K562 (cell line): ENCODE data around the gene PRR5. TPM values are rescaled to one million over a fixed set of nuclear protein-coding genes. Genes with fewer than 3 reads are reported as not detected.
A peak's percentile ranks its signal among the peaks of the same experiment; 100 is the strongest.

Source experiments
- ATAC-seq: fragments of 200-7000 bp; cut with Tn5 transposase; 3 replicates; pipeline ENCODE4 v1.9.1; 2020; ENCODE audit warnings: moderate library complexity
- BruUV-seq: library from RNA; stranded (reverse); fragments of 400-500 nt; replicated peaks from 2 replicates; lab custom pipeline; 2021; lab: Mats Ljungman, UMichigan
- CTCF ChIA-PET: fragments of 300-600 bp; formaldehyde crosslinking; extraction: SDS; loops from one replicate; lab custom pipeline; 2021; ENCODE audit warnings: low intra/inter-chr PET ratio; lab: Yijun Ruan, JAX
- POLR2A ChIA-PET: fragments of 300-600, 350-650 bp; sonication (Branson Sonifier 250); formaldehyde crosslinking; extraction: SDS; loops from one replicate; lab custom pipeline; 2021; ENCODE audit warnings: antibody characterized with exemption, inconsistent platforms; lab: Yijun Ruan, JAX
- DNase-seq, 4 experiments: peaks; one replicate each; pipeline versions ENCODE4 v3.0.0 to v3.0.0-alpha.2; 2011 to 2018; ENCODE audit warnings: low spot score in 3 of 4, mixed read lengths in 3 of 4; ENCODE audit errors: extremely low read depth in 1 of 4
- FAIRE-seq: peaks from 2 replicates; lab custom pipeline; 2011; peaks lifted over from hg19 to GRCh38; lab: Jason Lieb, UNC
- H2AFZ ChIP-seq: 2 replicates; pipeline ENCODE4 v1.6.0; 2011; ENCODE audit warnings: low read depth, low read length, control low read depth, inconsistent platforms
- H3K27ac ChIP-seq: fragments of 200-600 bp; 3 replicates; pipeline ENCODE4 v1.8.0; 2011; ENCODE audit warnings: low read depth, mild to moderate bottlenecking, control low read depth, inconsistent platforms, low read length, moderate library complexity, mixed read lengths; ENCODE audit errors: extremely low read depth
- H3K27me3 ChIP-seq, 2 experiments: fragments of 300-600 bp in 1 of 2; 2 replicates in 1 of 2; 3 replicates in 1 of 2; pipeline versions ENCODE4 v1.6.0 to v1.8.0; 2011; ENCODE audit warnings: inconsistent platforms in 2 of 2, low read length in 2 of 2, mild to moderate bottlenecking in 1 of 2, mixed read lengths in 1 of 2, moderate library complexity in 1 of 2; ENCODE audit not compliant: control insufficient read depth in 2 of 2, insufficient read depth in 2 of 2
- H3K36me3 ChIP-seq: fragments of 300-600 bp; 3 replicates; pipeline ENCODE4 v1.8.0; 2011; ENCODE audit warnings: mild to moderate bottlenecking, low read length, inconsistent platforms; ENCODE audit not compliant: control insufficient read depth, insufficient read depth
- H3K4me1 ChIP-seq, 2 experiments: fragments of 200-600 bp in 1 of 2; replicated peaks in 1 of 2; 2 replicates in 1 of 2; 3 replicates in 1 of 2; pipeline versions ENCODE4 v1.5.1 to v1.8.0; 2011; ENCODE audit warnings: inconsistent platforms in 2 of 2, low read length in 2 of 2, mild to moderate bottlenecking in 1 of 2, mixed read lengths in 1 of 2, moderate library complexity in 1 of 2; ENCODE audit not compliant: control insufficient read depth in 2 of 2, insufficient read depth in 2 of 2
- H3K4me2 ChIP-seq: 2 replicates; pipeline ENCODE4 v1.6.1; 2011; ENCODE audit warnings: low read length, control low read depth, inconsistent platforms, mixed read lengths; ENCODE audit not compliant: insufficient read depth
- H3K4me3 ChIP-seq: fragments of 200-600 bp; sonication (generic), shearing (Covaris generic); 2 replicates; pipeline ENCODE4 v1.5.1; 2016; ENCODE audit warnings: control low read depth, inconsistent platforms
- H3K79me2 ChIP-seq: fragments of 200-600 bp; 3 replicates; pipeline ENCODE4 v1.8.0; 2011; ENCODE audit warnings: low read length, inconsistent platforms; ENCODE audit not compliant: control insufficient read depth, insufficient read depth
- H3K9ac ChIP-seq, 2 experiments: 2 replicates each; pipeline versions ENCODE4 v1.6.0 to v1.6.1; 2011; ENCODE audit warnings: low read depth in 2 of 2, low read length in 2 of 2, control low read depth in 1 of 2, inconsistent platforms in 1 of 2, mild to moderate bottlenecking in 1 of 2, mixed read lengths in 1 of 2; ENCODE audit not compliant: insufficient read depth in 1 of 2
- H3K9me1 ChIP-seq: one replicate; pipeline ENCODE4 v1.6.0; 2011; ENCODE audit warnings: inconsistent platforms, mild to moderate bottlenecking, low read length, moderate library complexity; ENCODE audit not compliant: control insufficient read depth, insufficient read depth
- H3K9me3 ChIP-seq: replicated peaks from 2 replicates; pipeline ENCODE4 v1.5.1; 2011; ENCODE audit warnings: low read depth, low read length, inconsistent platforms; ENCODE audit not compliant: control insufficient read depth, insufficient read depth
- H4K20me1 ChIP-seq: replicated peaks from 2 replicates; pipeline ENCODE4 v1.6.1; 2011; ENCODE audit warnings: low read length, inconsistent platforms, mixed read lengths; ENCODE audit not compliant: control insufficient read depth, insufficient read depth
- C11orf30 ChIP-seq: fragments of 450-650 bp; IDR thresholded peaks from 2 replicates; pipeline ENCODE4 v1.6.1; 2016; ENCODE audit warnings: low read depth, mild to moderate bottlenecking
- CSDE1 ChIP-seq, 2 experiments: fragments of 450-650 bp; IDR thresholded peaks; 2 replicates each; pipeline ENCODE4 v1.6.1; 2016; ENCODE audit warnings: mild to moderate bottlenecking in 1 of 2
- PRDM10 ChIP-seq: fragments of 450-650 bp; IDR thresholded peaks from 2 replicates; pipeline ENCODE4 v1.6.1; 2018; ENCODE audit not compliant: partially characterized antibody
- PRPF4 ChIP-seq: fragments of 200-400 bp; formaldehyde crosslinking; IDR thresholded peaks from one replicate; pipeline ENCODE4 v1.6.1; 2017; ENCODE audit warnings: low read length, low read depth, mild to moderate bottlenecking; ENCODE audit not compliant: insufficient read depth, poor library complexity, severe bottlenecking
- RBM25 ChIP-seq: fragments of 200-400 bp; formaldehyde crosslinking; IDR thresholded peaks from 2 replicates; pipeline ENCODE4 v1.6.1; 2018; ENCODE audit warnings: low read length, low read depth, moderate library complexity; ENCODE audit not compliant: severe bottlenecking
- SRSF7 ChIP-seq: fragments of 200-400 bp; formaldehyde crosslinking; optimal IDR thresholded peaks from 2 replicates; pipeline ENCODE3; 2017; ENCODE audit warnings: mild to moderate bottlenecking, low read depth, low read length
- ZFP36 ChIP-seq: fragments of 150-350 bp; IDR thresholded peaks from 2 replicates; pipeline ENCODE4 v1.6.1; 2018; ENCODE audit warnings: low read length, low read depth; ENCODE audit not compliant: partially characterized antibody
- ZNF143 ChIP-seq: sonication (generic); formaldehyde crosslinking; IDR thresholded peaks from 2 replicates; pipeline ENCODE4 v1.9.0; 2022; ENCODE audit warnings: mild to moderate bottlenecking, missing genetic modification reagents
- WGBS: fragments of 100-300 bp; shearing (Covaris generic); methylation state at CpG from one replicate; pipeline ENCODE4 v1.1.6; 2016; ENCODE audit warnings: low coverage, mixed read lengths; ENCODE audit not compliant: insufficient coverage; ENCODE audit errors: missing lambda C conversion rate; 5-methylcytosine and 5-hydroxymethylcytosine counted together
- in situ Hi-C: fragments of 300-500 bp; cut with MboI; formaldehyde crosslinking; loops from 4 replicates; pipeline ENCODE4 v1.15.0; 2018; ENCODE audit warnings: inconsistent platforms, mixed read lengths
- intact Hi-C: fragments of 100-400 bp; cut with micrococcal nuclease; formaldehyde crosslinking; loops from 2 replicates; pipeline ENCODE4 v1.14.2; 2022
- polyA plus RNA-seq, 8 experiments: library from polyadenylated mRNA; depleted of rRNA in 4 of 8; stranded (reverse) in 5 of 8; unstranded in 3 of 8; fragments of >200 nt; fragmentation: Nextera tagmentation in 2 of 8; fragmentation: Illumina TruSeq in 1 of 8; extraction: Ambion mirVana in 2 of 8; extraction: Trizol in 1 of 8; gene quantifications; 2 replicates each; pipeline versions ENCODE4 v1.2.1 to v1.2.3, GENCODE V29; 2011 to 2014; ENCODE audit warnings: inconsistent platforms in 1 of 8, missing spikeins in 1 of 8
- total RNA-seq, 7 experiments: library from RNA; depleted of rRNA in 6 of 7; stranded (reverse); fragments of >200 nt in 6 of 7; fragmentation: Illumina TruSeq in 2 of 7; extraction: Trizol in 2 of 7; gene quantifications; 2 replicates each; pipeline versions ENCODE4 v1.2.1 to v1.2.3, GENCODE V29; 2011 to 2021; ENCODE audit warnings: low replicate concordance in 1 of 7

The PRR5 gene
- total and polyA plus RNA-seq, 9 of the 15 experiments (the other 6 are each of a cell fraction or from before 2014, with no cell fraction given) = 0.13 to 21.0 (median 7.5) TPM

DNA sequence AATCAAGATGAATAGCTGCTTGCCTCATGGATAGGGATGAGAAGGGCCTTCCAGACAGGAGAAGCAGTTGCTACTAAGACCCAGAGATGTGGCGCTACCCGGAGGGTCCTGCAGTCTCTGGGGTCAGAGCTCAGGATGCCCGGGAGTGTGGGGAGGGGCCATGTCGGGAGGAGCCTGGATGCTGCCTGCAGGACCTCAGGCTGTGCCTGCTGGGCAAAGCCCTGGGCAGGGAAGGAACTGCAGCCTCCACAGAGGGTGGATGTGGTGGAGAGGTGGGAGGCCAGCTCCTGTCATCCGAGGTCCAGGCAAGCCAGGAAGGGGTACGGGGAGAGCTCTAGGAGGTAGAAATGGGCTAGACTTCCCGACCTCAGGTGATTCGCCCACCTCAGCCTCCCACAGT, 11.0 kb downstream of the PRR5 start (continued):
- TF ChIP-seq PRDM10 = no peak
- no peak for TF ChIP-seq PRPF4
- no peak for TF ChIP-seq C11orf30
- TF ChIP-seq ZNF143 (CRISPR knock-in tag) = no peak
- no peak for TF ChIP-seq SRSF7

DNA sequence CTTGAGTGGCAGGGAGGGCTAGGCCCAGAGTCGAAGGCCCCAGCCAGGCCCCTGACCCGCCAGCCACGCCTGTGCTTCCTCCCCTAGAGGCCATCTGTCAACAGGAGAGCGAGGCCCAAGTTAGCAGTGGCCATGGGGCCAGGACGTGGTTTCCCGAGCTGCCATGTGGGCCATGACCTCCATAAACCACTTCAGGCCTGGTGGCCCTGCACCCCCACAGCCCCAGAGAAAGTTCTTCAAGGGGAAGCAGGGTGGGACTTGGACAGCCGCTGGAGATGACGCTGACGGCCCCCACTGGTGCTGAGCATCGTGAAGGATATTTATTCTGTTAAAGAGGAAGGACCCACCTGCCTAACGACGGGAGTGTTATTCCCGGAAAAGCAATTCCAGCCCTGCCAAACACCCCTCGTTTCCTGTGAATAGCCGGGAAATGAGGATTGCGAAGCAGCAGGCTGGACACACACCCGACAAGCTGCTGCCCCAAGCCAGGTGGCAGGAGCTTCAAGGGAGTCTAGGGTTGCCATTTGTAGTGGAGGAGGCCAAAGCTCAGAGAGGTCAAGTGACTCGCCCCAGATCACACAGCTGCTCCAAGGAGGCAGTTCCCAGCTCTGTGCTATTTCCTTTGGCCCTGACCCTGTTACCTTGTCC, 12.8 kb downstream of the PRR5 start:
- H3K27ac ChIP-seq = no peak overlapping the region
- peaks cover 5 to 33% of the 10 kb centered on the region in 2 experiments; a peak in 3 of 5 replicates for H3K4me1 ChIP-seq
- no peak overlapping the region; a peak in 1 of 4 replicates for H3K9ac ChIP-seq
- peaks cover 7% of the 10 kb centered on the region; the same call in 1 of the 3 replicates for H3K36me3 ChIP-seq
- peaks cover 3% of the 10 kb centered on the region; the same call in 1 of the 3 replicates for H3K79me2 ChIP-seq
- H3K4me2 ChIP-seq = no peak overlapping the region
- FAIRE-seq = no peak
- ChIA-PET CTCF (no interaction called here), POLR2A (interaction anchor here (0.6 to 1.0 kb wide), 3 partner anchors 9 to 16 kb away, joined by 3 read pairs; no protein-coding TSS in a partner anchor)
- H3K9me3 ChIP-seq = no peaks in the 10 kb centered on the region
- no TSS peak for BruUV-seq
- H3K4me3 ChIP-seq = no peak overlapping the region
- no peak for DNase-seq
- TF ChIP-seq CSDE1 (IDR thresholded peaks at IDR 0.05) (no peak), RBM25 (peak; percentile 51), ZFP36 (peak; percentile 61)
- H4K20me1 ChIP-seq = peaks cover 16% of the 10 kb centered on the region
- no peaks in the 10 kb centered on the region for H3K27me3 ChIP-seq
- 82% methylated on average over 11 of the region's 18 CpGs for WGBS
- intact Hi-C loops = no loop called here
- no peak for ATAC-seq
- no peaks in the 10 kb centered on the region for H3K9me1 ChIP-seq
- in situ Hi-C loops = no loop called here
- no peak overlapping the region for H2AFZ ChIP-seq
